HepG2 (cell line): ENCODE data around the gene GLRX2. TPM values are rescaled to one million over a fixed set of nuclear protein-coding genes. Genes with fewer than 3 reads are reported as not detected.

Source experiments
- ARID3A ChIP-seq: IDR thresholded peaks from 2 replicates; pipeline ENCODE4 v1.6.1; 2012; ENCODE audit warnings: low read depth, low read length, improper control_type of control experiment
- DDIT3 ChIP-seq: sonication (generic); formaldehyde crosslinking; IDR thresholded peaks from 2 replicates; pipeline ENCODE4 v1.4.0; 2020; ENCODE audit warnings: mild to moderate bottlenecking, missing genetic modification reagents
- FOXK1 ChIP-seq: sonication (generic); formaldehyde crosslinking; IDR thresholded peaks from 2 replicates; pipeline ENCODE4 v1.4.0; 2020; ENCODE audit warnings: low read depth, missing genetic modification reagents, borderline replicate concordance
- GLI4 ChIP-seq: sonication (generic); formaldehyde crosslinking; IDR thresholded peaks from 2 replicates; pipeline ENCODE4 v1.5.1; 2020; ENCODE audit warnings: missing genetic modification reagents, mild to moderate bottlenecking, moderate library complexity, borderline replicate concordance
- HMG20A ChIP-seq: IDR thresholded peaks from 2 replicates; pipeline ENCODE4 v1.6.1; 2016; ENCODE audit warnings: borderline replicate concordance
- MED1 ChIP-seq: sonication (generic); formaldehyde crosslinking; IDR thresholded peaks from 2 replicates; pipeline ENCODE4 v1.4.0; 2020; ENCODE audit warnings: missing genetic modification reagents
- MEF2D ChIP-seq: sonication (generic); formaldehyde crosslinking; IDR thresholded peaks from 2 replicates; pipeline ENCODE4 v1.5.1; 2020; ENCODE audit warnings: mild to moderate bottlenecking, missing genetic modification reagents
- MIER2 ChIP-seq: IDR thresholded peaks from 2 replicates; pipeline ENCODE4 v1.6.1; 2016; ENCODE audit warnings: missing biosample characterization, missing genetic modification reagents
- MIXL1 ChIP-seq: IDR thresholded peaks from 2 replicates; pipeline ENCODE4 v1.6.1; 2016
- PAXIP1 ChIP-seq: sonication (generic); formaldehyde crosslinking; conservative IDR thresholded peaks from 2 replicates; pipeline ENCODE4 v1.4.0; 2020; ENCODE audit warnings: mild to moderate bottlenecking, missing genetic modification reagents, moderate library complexity
- POLR2AphosphoS2 ChIP-seq: IDR thresholded peaks from 2 replicates; pipeline ENCODE4 v1.6.1; 2011; ENCODE audit warnings: low read depth, low read length, improper control_type of control experiment
- PPARG ChIP-seq: conservative IDR thresholded peaks from 2 replicates; pipeline ENCODE4 v1.6.1; 2016; ENCODE audit warnings: missing biosample characterization, missing genetic modification reagents
- SRSF1 ChIP-seq: fragments of 200-400 bp; formaldehyde crosslinking; optimal IDR thresholded peaks from 2 replicates; pipeline ENCODE3; 2017; ENCODE audit warnings: mild to moderate bottlenecking, low read depth, low read length, moderate library complexity
- SSRP1 ChIP-seq: IDR thresholded peaks from 2 replicates; pipeline ENCODE4 v1.6.1; 2016; ENCODE audit warnings: control low read depth
- ZBTB26 ChIP-seq: IDR thresholded peaks from 2 replicates; pipeline ENCODE4 v1.6.1; 2016; ENCODE audit warnings: missing compliant biosample characterization, missing genetic modification reagents, borderline replicate concordance
- ZFP91 ChIP-seq: sonication (generic); formaldehyde crosslinking; IDR thresholded peaks from 2 replicates; pipeline ENCODE4 v1.9.0; 2022; ENCODE audit warnings: missing genetic modification reagents, mild to moderate bottlenecking, borderline replicate concordance
- ZNF616 ChIP-seq: sonication (generic); formaldehyde crosslinking; IDR thresholded peaks from 2 replicates; pipeline ENCODE4 v1.5.0; 2020; ENCODE audit warnings: low read depth, mild to moderate bottlenecking, missing genetic modification reagents
- ZNF839 ChIP-seq: sonication (generic); formaldehyde crosslinking; IDR thresholded peaks from 2 replicates; pipeline ENCODE4 v1.4.0; 2020; ENCODE audit warnings: missing genetic modification reagents, mild to moderate bottlenecking, borderline replicate concordance
- polyA plus RNA-seq, 8 experiments: library from polyadenylated mRNA; depleted of rRNA in 3 of 8; stranded (reverse) in 7 of 8; unstranded in 1 of 8; fragments of >200 nt; fragmentation: Illumina TruSeq in 4 of 8; extraction: Trizol in 4 of 8; gene quantifications; 2 replicates each; pipeline versions ENCODE4 v1.2.1 to v1.2.3, GENCODE V29; 2011 to 2016; ENCODE audit warnings: low read depth in 4 of 8, missing spikeins in 1 of 8, mixed read lengths in 1 of 8; ENCODE audit not compliant: insufficient read depth in 1 of 8
- total RNA-seq, 5 experiments: library from RNA; depleted of rRNA; stranded (reverse); fragments of >200 nt; fragmentation: Illumina TruSeq; extraction: Trizol; gene quantifications; 2 replicates each; pipeline ENCODE4 v1.2.3, GENCODE V29; 2016; ENCODE audit warnings: low read depth in 1 of 5
- TF ChIP-seq, protein P1 (sequence below): sonication (generic); formaldehyde crosslinking; IDR thresholded peaks from 2 replicates; pipeline ENCODE4 v1.4.0; 2020; ENCODE audit warnings: missing genetic modification reagents
- TF ChIP-seq, protein P2 (sequence below): sonication (generic); formaldehyde crosslinking; IDR thresholded peaks from 2 replicates; pipeline ENCODE4 v1.4.0; 2020; ENCODE audit warnings: missing genetic modification reagents

The GLRX2 gene
- total and polyA plus RNA-seq, 2 of the 13 experiments (the other 11 are each of a cell fraction or from before 2014, with no cell fraction given) = 11.9 to 39.0 TPM

DNA sequence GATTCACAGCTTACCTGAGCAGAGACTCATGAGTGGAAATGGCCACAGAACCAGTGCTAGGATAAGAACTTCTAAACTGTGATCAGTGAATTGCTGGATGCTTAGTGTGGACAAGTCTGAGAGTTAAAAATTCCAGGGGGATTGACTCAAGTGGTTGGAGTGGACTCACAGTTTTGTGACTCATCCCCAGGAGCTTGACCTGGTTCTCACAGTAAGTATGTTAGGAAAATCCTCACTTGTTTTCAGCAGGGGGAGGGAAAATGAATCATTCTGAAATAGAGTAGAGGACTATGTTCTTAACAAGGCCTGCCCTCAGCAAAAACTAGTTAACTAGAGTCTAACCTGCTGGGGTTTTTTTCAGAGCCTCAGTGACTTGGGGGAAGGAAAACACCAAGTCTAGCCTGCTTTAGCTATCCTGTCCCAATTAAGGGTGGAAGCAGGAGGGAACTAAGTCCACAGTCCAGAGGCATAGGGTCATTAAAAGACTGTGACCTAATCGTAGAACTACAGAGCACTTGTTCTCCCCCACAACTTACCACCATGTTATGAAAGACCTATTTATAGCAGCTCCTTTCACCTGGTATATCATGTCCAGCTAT, 10.5 kb upstream of the GLRX2 start (continued):
- TF ChIP-seq GLI4 (CRISPR knock-in tag) (no peak), MEF2D (CRISPR knock-in tag) (peak; percentile 93), MIXL1 (CRISPR knock-in tag) (peak; percentile 75), MED1 (CRISPR knock-in tag) (peak; percentile 32; the same call in 1 of the 2 replicates), MIER2 (no peak), POLR2AphosphoS2 (no peak), ZNF839 (no peak), FOXK1 (0 out of 2 replicates have a peak, but pooled peaks have one; percentile 34), PAXIP1 (CRISPR knock-in tag) (peak; percentile 82), ZFP91 (no peak), ZNF616 (no peak), HMG20A (CRISPR knock-in tag) (peak; percentile 15; the same call in 1 of the 2 replicates), SRSF1 (no peak), ARID3A (0 out of 2 replicates have a peak, but pooled peaks have one; percentile 39), DDIT3 (CRISPR knock-in tag) (no peak), SSRP1 (CRISPR knock-in tag) (no peak), ZBTB26 (CRISPR knock-in tag) (no peak), PPARG (no peak)
- TF ChIP-seq, protein P1, sequence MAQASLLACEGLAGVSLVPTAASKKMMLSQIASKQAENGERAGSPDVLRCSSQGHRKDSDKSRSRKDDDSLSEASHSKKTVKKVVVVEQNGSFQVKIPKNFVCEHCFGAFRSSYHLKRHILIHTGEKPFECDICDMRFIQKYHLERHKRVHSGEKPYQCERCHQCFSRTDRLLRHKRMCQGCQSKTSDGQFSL (CRISPR knock-in tag) = no peak
- TF ChIP-seq, protein P2, sequence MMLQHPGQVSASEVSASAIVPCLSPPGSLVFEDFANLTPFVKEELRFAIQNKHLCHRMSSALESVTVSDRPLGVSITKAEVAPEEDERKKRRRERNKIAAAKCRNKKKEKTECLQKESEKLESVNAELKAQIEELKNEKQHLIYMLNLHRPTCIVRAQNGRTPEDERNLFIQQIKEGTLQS = 0 out of 2 replicates have a peak, but pooled peaks have one; percentile 31
